Superior temporal gyrus (tissue), 1 donor: Measurements from ENCODE around the gene RTL10.

Experiments used
- DNase-seq: peaks from one replicate; pipeline ENCODE4 v3.0.0-alpha.2; 2016; ENCODE audit errors: extremely low spot score

Gene RTL10

GRCh38 chr22:19863571-19863970, 8.9 kb upstream of the RTL10 start:
- DNase-seq = no peak

GRCh38 chr22:19862619-19863246, 8.1 kb upstream of the RTL10 start:
- no peak for DNase-seq

GRCh38 chr22:19859861-19860510, 5.3 kb upstream of the RTL10 start:
- no peak for DNase-seq

- DNase-seq = no peak
Measured at GRCh38 chr22:19857382-19857781, 2.7 kb upstream of the RTL10 start.

- DNase-seq = no peak
Measured at GRCh38 chr22:19855504-19856409, 1.1 kb upstream of the RTL10 start.

- no peak for DNase-seq
Measured at GRCh38 chr22:19853879-19854777, 546 bp downstream of the RTL10 start.

GRCh38 chr22:19853058-19853878, 1.4 kb downstream of the RTL10 start:
- DNase-seq = no peak

GRCh38 chr22:19852177-19852781, 2.4 kb downstream of the RTL10 start:
- peak; percentile 25 for DNase-seq

- no peak for DNase-seq
Measured at GRCh38 chr22:19851291-19852176, 3.1 kb downstream of the RTL10 start.

- DNase-seq = no peak
Measured at GRCh38 chr22:19850763-19851109, 3.9 kb downstream of the RTL10 start.

- no peak for DNase-seq
Measured at GRCh38 chr22:19849835-19850762, 4.6 kb downstream of the RTL10 start.

- no peak for DNase-seq
Measured at GRCh38 chr22:19848298-19849224, 6.1 kb downstream of the RTL10 start.

GRCh38 chr22:19847345-19847632, 7.4 kb downstream of the RTL10 start:
- DNase-seq = no peak

- no peak for DNase-seq
Measured at GRCh38 chr22:19846620-19847344, 7.9 kb downstream of the RTL10 start.

- no peak for DNase-seq
Measured at GRCh38 chr22:19845054-19845722, 9.5 kb downstream of the RTL10 start.

GRCh38 chr22:19844377-19845053, 10.2 kb downstream of the RTL10 start:
- no peak for DNase-seq
